ENCODE results near the gene TM7SF2. TPM values are rescaled to one million over a fixed set of nuclear protein-coding genes. Genes with fewer than 3 reads are reported as not detected.

TM7SF2 gene
- total RNA-seq, 1 experiment from 2014 or later, result 44.2 TPM

DNA sequence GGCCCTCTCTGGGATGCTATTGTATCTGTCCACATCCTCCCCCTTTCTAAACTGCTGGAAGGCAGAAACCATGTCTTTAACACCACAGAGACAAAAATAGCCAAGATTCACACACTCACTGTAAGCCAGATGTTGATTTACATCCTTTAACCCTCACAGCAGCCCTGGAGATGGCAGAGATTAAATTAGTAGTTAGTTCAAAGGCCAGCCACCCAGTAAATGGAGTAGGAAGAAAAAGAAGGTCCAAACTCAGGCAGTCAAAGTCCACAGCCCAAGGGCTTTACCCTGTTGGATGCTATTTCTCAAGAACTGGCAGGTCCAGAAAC, 8.0 kb downstream of the TM7SF2 start:
- no peak overlapping the region for H2AFZ ChIP-seq (ENCODE audit: low read length)
- CTCF ChIA-PET, result interaction anchor here (0.7 kb wide), 1 partner anchor 10 kb away, joined by 3 read pairs; no protein-coding TSS in a partner anchor
- POLR2A ChIA-PET (ENCODE audit: unreplicated experiment), result no interaction called here
- peaks cover 30% of the 10 kb centered on the region for H3K4me1 ChIP-seq (ENCODE audit: insufficient read depth, low read length)
- intact Hi-C loops (cut with micrococcal nuclease), result no loop called here
- no peak overlapping the region for H3K27ac ChIP-seq (ENCODE audit: low read length)
- ATAC-seq, result no peak
- H3K27me3 ChIP-seq (ENCODE audit: low read length), result no peaks in the 10 kb centered on the region
- H3K79me2 ChIP-seq (ENCODE audit: low read length), result peaks cover 73% of the 10 kb centered on the region
- no peaks in the 10 kb centered on the region for H3K9me3 ChIP-seq (ENCODE audit: low read length)
- TF ChIP-seq, protein P1, sequence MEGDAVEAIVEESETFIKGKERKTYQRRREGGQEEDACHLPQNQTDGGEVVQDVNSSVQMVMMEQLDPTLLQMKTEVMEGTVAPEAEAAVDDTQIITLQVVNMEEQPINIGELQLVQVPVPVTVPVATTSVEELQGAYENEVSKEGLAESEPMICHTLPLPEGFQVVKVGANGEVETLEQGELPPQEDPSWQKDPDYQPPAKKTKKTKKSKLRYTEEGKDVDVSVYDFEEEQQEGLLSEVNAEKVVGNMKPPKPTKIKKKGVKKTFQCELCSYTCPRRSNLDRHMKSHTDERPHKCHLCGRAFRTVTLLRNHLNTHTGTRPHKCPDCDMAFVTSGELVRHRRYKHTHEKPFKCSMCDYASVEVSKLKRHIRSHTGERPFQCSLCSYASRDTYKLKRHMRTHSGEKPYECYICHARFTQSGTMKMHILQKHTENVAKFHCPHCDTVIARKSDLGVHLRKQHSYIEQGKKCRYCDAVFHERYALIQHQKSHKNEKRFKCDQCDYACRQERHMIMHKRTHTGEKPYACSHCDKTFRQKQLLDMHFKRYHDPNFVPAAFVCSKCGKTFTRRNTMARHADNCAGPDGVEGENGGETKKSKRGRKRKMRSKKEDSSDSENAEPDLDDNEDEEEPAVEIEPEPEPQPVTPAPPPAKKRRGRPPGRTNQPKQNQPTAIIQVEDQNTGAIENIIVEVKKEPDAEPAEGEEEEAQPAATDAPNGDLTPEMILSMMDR (conservative IDR thresholded peaks at IDR 0.05; ENCODE audit: low read depth, low read length), result no peak
- no peak for TF ChIP-seq EZH2phosphoT487 (IDR thresholded peaks at IDR 0.05; ENCODE audit: borderline replicate concordance, low read length)
- no peak for TF ChIP-seq EZH2 (IDR thresholded peaks at IDR 0.05; ENCODE audit: low read length, unreplicated experiment)
- 0 out of 2 replicates have a peak, but pooled peaks cover 3% of the 10 kb centered on the region for H4K20me1 ChIP-seq (ENCODE audit: low read length)
- DNase-seq, result no peak
- peaks cover 20% of the 10 kb centered on the region for H3K36me3 ChIP-seq (ENCODE audit: low read depth, low read length)
- no peak overlapping the region for H3K4me3 ChIP-seq (ENCODE audit: low read length)
- H3K4me2 ChIP-seq (ENCODE audit: low read length), result peak overlapping the region; percentile 89; the same call in 1 of the 2 replicates
- BruUV-seq (replicated peaks), result no TSS peak
- H3F3A ChIP-seq (ENCODE audit: low read length, unreplicated experiment), result peaks cover 20% of the 10 kb centered on the region
- H3K9me2 ChIP-seq (replicated peaks; ENCODE audit: low read length), result no peaks in the 10 kb centered on the region
- no peak overlapping the region for H3K9ac ChIP-seq (ENCODE audit: low read length)

DNA sequence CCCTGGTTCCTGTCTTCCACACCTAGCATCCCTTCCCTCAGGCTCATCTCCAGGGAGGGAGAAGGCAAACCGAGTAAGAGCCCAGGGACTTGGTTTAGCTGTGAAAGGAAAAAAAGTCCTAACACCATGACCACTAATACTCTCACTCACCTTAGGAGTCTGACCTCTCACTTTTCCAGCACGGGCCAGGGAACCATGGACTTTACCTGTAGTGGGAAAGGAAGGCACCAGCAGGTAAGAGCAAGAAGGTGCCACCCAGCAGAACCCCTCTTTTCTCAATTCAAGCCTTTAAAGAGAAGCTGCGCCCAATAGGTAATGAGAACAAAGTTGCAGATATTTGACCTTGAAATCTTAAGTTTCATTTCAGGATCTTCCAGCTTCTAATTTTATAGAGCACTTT, 9.2 kb downstream of the TM7SF2 start:
- no peak overlapping the region for H2AFZ ChIP-seq (ENCODE audit: low read length)
- H3K4me1 ChIP-seq (ENCODE audit: insufficient read depth, low read length), result peaks cover 32% of the 10 kb centered on the region
- H3K9me2 ChIP-seq (replicated peaks; ENCODE audit: low read length), result no peaks in the 10 kb centered on the region
- H4K20me1 ChIP-seq (ENCODE audit: low read length), result 0 out of 2 replicates have a peak, but pooled peaks cover 3% of the 10 kb centered on the region
- ATAC-seq (no peak), DNase-seq (no peak)
- H3K27me3 ChIP-seq (ENCODE audit: low read length), result no peaks in the 10 kb centered on the region
- H3K36me3 ChIP-seq (ENCODE audit: low read depth, low read length), result peaks cover 27% of the 10 kb centered on the region
- BruUV-seq (replicated peaks), result no TSS peak
- CTCF ChIA-PET, result interaction anchor here (0.7 kb wide), 1 partner anchor 135 kb away, joined by 5 read pairs; no protein-coding TSS in a partner anchor
- H3K79me2 ChIP-seq (ENCODE audit: low read length), result peaks cover 72% of the 10 kb centered on the region
- POLR2A ChIA-PET (ENCODE audit: unreplicated experiment), result no interaction called here
- peak overlapping the region; percentile 42; the same call in 1 of the 2 replicates for H3K27ac ChIP-seq (ENCODE audit: low read length)
- H3K9ac ChIP-seq (ENCODE audit: low read length), result peak overlapping the region; percentile 96
- TF ChIP-seq EZH2phosphoT487 (IDR thresholded peaks at IDR 0.05; ENCODE audit: borderline replicate concordance, low read length) (no peak), EZH2 (IDR thresholded peaks at IDR 0.05; ENCODE audit: low read length, unreplicated experiment) (no peak)
- TF ChIP-seq, protein P1 (conservative IDR thresholded peaks at IDR 0.05; ENCODE audit: low read depth, low read length), result no peak
- H3K4me2 ChIP-seq (ENCODE audit: low read length), result peak overlapping the region; percentile 89
- H3F3A ChIP-seq (ENCODE audit: low read length, unreplicated experiment), result peaks cover 20% of the 10 kb centered on the region
- H3K4me3 ChIP-seq (ENCODE audit: low read length), result peak overlapping the region; percentile 92
- H3K9me3 ChIP-seq (ENCODE audit: low read length), result no peaks in the 10 kb centered on the region
- intact Hi-C loops (cut with micrococcal nuclease), result no loop called here

DNA sequence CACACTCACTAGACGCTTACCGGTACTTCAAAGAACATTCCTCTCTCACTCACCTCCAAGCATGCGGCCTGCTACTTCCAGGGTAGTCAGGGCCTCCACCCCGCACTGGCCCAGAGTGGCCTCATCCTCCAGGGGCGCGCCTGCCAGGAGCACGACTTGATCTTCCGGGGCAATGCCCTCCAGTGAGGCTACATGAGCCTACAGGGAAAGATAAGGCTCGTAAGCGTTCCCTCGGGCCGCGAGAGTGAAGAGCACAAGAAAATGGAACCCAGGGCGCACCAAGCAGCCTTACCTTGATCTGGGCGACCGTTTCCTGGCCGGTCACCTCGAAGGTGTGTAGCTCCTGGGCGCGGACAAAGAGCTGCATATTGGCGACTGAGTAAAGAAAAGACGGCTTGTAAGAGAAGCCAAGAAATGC, 9.8 kb downstream of the TM7SF2 start:
- Histone ChIP-seq H4K20me1 (ENCODE audit: low read length) (0 out of 2 replicates have a peak, but pooled peaks cover 3% of the 10 kb centered on the region), H3K79me2 (ENCODE audit: low read length) (peaks cover 65% of the 10 kb centered on the region), H2AFZ (ENCODE audit: low read length) (peak overlapping the region; percentile 32; the same call in 1 of the 2 replicates), H3F3A (ENCODE audit: low read length, unreplicated experiment) (peaks cover 20% of the 10 kb centered on the region), H3K4me2 (ENCODE audit: low read length) (peak overlapping the region; percentile 89), H3K9ac (ENCODE audit: low read length) (peak overlapping the region; percentile 96), H3K36me3 (ENCODE audit: low read depth, low read length) (peaks cover 31% of the 10 kb centered on the region), H3K4me1 (ENCODE audit: insufficient read depth, low read length) (peaks cover 25% of the 10 kb centered on the region), H3K9me2 (replicated peaks; ENCODE audit: low read length) (no peaks in the 10 kb centered on the region), H3K9me3 (ENCODE audit: low read length) (no peaks in the 10 kb centered on the region), H3K4me3 (ENCODE audit: low read length) (peak overlapping the region; percentile 92), H3K27me3 (ENCODE audit: low read length) (no peaks in the 10 kb centered on the region), H3K27ac (ENCODE audit: low read length) (peak overlapping the region; percentile 42)
- TF ChIP-seq EZH2phosphoT487 (IDR thresholded peaks at IDR 0.05; ENCODE audit: borderline replicate concordance, low read length) (no peak), EZH2 (IDR thresholded peaks at IDR 0.05; ENCODE audit: low read length, unreplicated experiment) (no peak)
- TF ChIP-seq, protein P1 (conservative IDR thresholded peaks at IDR 0.05; ENCODE audit: low read depth, low read length), result no peak
- intact Hi-C loops (cut with micrococcal nuclease), result no loop called here
- ATAC-seq, result no peak
- ChIA-PET POLR2A (ENCODE audit: unreplicated experiment) (interaction anchor here (0.6 to 1.6 kb wide), 6 partner anchors 14 to 152 kb away, joined by 3 to 24 read pairs (median 4); partner anchors contain the start of gene POLA2), CTCF (interaction anchor here (0.7 to 0.9 kb wide), 2 partner anchors 11 to 134 kb away, joined by 3 to 5 read pairs; no protein-coding TSS in a partner anchor)
- no peak for DNase-seq
- TSS peak; percentile 66 for BruUV-seq (replicated peaks)
